Ramos (cell line): ENCODE measurements around the gene GAREM1.

Experiments
- in situ Hi-C: fragments of 300-500 bp; cut with MboI; formaldehyde crosslinking; loops from one replicate; pipeline ENCODE4 v1.14.3; 2022; ENCODE audit warnings: low sequenced_read_pairs; ENCODE audit not compliant: unreplicated experiment

GAREM1 gene

GRCh38 chr18:32460171-32460731 lies 10.4 kb downstream of the GAREM1 start:
- in situ Hi-C loops: loop anchor here (25.0 kb wide), 1 partner anchor 173 kb away; no protein-coding TSS in a partner anchor

- in situ Hi-C loops: loop anchor here (25.0 kb wide), 1 partner anchor 172 kb away; no protein-coding TSS in a partner anchor
Observed at GRCh38 chr18:32459361-32460101, 11.2 kb downstream of the GAREM1 start.

- in situ Hi-C loops: loop anchor here (25.0 kb wide), 1 partner anchor 168 kb away; no protein-coding TSS in a partner anchor
Observed at GRCh38 chr18:32455361-32455760, 15.3 kb downstream of the GAREM1 start.

GRCh38 chr18:32454593-32454992 lies 16.1 kb downstream of the GAREM1 start:
- in situ Hi-C loops: loop anchor here (25.0 kb wide), 1 partner anchor 167 kb away; no protein-coding TSS in a partner anchor

- in situ Hi-C loops: loop anchor here (25.0 kb wide), 1 partner anchor 164 kb away; no protein-coding TSS in a partner anchor
Observed at GRCh38 chr18:32450874-32451273, 19.8 kb downstream of the GAREM1 start.

- in situ Hi-C loops: loop anchor here (25.0 kb wide), 1 partner anchor 163 kb away; no protein-coding TSS in a partner anchor
Observed at GRCh38 chr18:32450026-32450691, 20.5 kb downstream of the GAREM1 start.

GRCh38 chr18:32446780-32447179 lies 23.9 kb downstream of the GAREM1 start:
- in situ Hi-C loops: no loop called here

- in situ Hi-C loops: no loop called here
Observed at GRCh38 chr18:32445846-32446245, 24.8 kb downstream of the GAREM1 start.

- in situ Hi-C loops: no loop called here
Observed at GRCh38 chr18:32443706-32444215, 26.9 kb downstream of the GAREM1 start.

GRCh38 chr18:32443033-32443705 lies 27.5 kb downstream of the GAREM1 start:
- in situ Hi-C loops: no loop called here

GRCh38 chr18:32442575-32442974 lies 28.1 kb downstream of the GAREM1 start:
- in situ Hi-C loops: no loop called here

- in situ Hi-C loops: no loop called here
Observed at GRCh38 chr18:32441533-32441932, 29.1 kb downstream of the GAREM1 start.

GRCh38 chr18:32440518-32440917 lies 30.2 kb downstream of the GAREM1 start:
- in situ Hi-C loops: no loop called here

GRCh38 chr18:32439802-32440201 lies 30.9 kb downstream of the GAREM1 start:
- in situ Hi-C loops: no loop called here

- in situ Hi-C loops: no loop called here
Observed at GRCh38 chr18:32439241-32439640, 31.4 kb downstream of the GAREM1 start.

GRCh38 chr18:32438173-32438572 lies 32.5 kb downstream of the GAREM1 start:
- in situ Hi-C loops: no loop called here

- in situ Hi-C loops: no loop called here
Observed at GRCh38 chr18:32437100-32437834, 33.4 kb downstream of the GAREM1 start.

- in situ Hi-C loops: no loop called here
Observed at GRCh38 chr18:32435631-32436500, 34.8 kb downstream of the GAREM1 start.

- in situ Hi-C loops: no loop called here
Observed at GRCh38 chr18:32431753-32432152, 38.9 kb downstream of the GAREM1 start.
